Cortex of kidney (tissue), 1 donor: ENCODE results near the gene PIEZO2.
"Not testable (repeated sequence)": the region's sequence is repeated elsewhere in the genome, so short reads cannot be mapped to it uniquely, and the experiment has no call there.

Source experiments
- DNase-seq: peaks from one replicate; lab custom pipeline; 2025; lab: John Stamatoyannopoulos, UW

Gene PIEZO2

DNA sequence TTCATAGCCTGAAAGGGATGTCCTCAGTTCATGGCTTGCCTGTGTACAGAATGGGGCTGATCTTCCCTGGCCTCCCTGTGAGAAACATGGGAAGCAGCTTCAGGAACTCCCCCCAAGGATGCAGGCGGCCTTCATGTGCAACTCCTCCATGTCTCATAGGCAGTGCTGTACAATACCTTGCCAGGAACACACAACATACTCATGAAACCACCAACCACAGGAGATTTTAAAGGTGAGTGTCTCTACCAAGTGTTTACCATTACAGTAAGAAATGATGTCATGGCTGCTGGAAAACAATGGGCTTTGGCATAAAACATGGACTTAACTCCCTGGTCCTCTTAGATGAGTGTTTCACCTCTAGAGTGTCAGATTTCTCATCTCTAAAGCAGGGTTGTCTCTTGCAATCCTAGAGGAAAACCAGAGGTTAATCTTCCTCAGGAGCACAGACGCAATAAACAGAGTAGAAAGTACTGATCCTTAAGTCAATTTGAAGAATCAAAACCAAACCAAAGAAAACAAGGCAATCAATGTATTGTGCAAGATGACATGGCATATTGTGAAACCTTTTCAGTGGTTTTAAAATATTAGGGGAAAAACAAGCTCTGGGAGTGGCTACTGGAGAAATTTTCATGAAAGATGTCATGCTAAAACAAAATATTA, 528.6 kb downstream of the PIEZO2 start:
- DNase-seq: not testable (repeated sequence)
